ENCODE measurements around the gene SERHL2. TPM values are rescaled to one million over a fixed set of nuclear protein-coding genes. Genes with fewer than 3 reads are reported as not detected.
"Not testable (repeated sequence)": the region's sequence is repeated elsewhere in the genome, so short reads cannot be mapped to it uniquely, and the experiment has no call there.

Gene SERHL2
- total RNA-seq, 4 donors from 2014 or later, result 3.3 to 14.2 (median 10.8) TPM

- Histone ChIP-seq H3K27ac (peak overlapping the region in 2 of 4 donors; percentile 88 to 89), H3K27me3 (no peaks in the 10 kb centered on the region), H3K36me3 (peaks cover 0 to 8% (median 3%) of the 10 kb centered on the region in 3 donors), H3K4me3 (no peak overlapping the region), H3K9me3 (no peaks in the 10 kb centered on the region), H3K4me1 (peaks cover 0 to 27% (median 8%) of the 10 kb centered on the region in 4 donors)
- TF ChIP-seq, protein P1, sequence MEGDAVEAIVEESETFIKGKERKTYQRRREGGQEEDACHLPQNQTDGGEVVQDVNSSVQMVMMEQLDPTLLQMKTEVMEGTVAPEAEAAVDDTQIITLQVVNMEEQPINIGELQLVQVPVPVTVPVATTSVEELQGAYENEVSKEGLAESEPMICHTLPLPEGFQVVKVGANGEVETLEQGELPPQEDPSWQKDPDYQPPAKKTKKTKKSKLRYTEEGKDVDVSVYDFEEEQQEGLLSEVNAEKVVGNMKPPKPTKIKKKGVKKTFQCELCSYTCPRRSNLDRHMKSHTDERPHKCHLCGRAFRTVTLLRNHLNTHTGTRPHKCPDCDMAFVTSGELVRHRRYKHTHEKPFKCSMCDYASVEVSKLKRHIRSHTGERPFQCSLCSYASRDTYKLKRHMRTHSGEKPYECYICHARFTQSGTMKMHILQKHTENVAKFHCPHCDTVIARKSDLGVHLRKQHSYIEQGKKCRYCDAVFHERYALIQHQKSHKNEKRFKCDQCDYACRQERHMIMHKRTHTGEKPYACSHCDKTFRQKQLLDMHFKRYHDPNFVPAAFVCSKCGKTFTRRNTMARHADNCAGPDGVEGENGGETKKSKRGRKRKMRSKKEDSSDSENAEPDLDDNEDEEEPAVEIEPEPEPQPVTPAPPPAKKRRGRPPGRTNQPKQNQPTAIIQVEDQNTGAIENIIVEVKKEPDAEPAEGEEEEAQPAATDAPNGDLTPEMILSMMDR (IDR thresholded peaks at IDR 0.05), result no peak
- TF ChIP-seq POLR2A (IDR thresholded peaks at IDR 0.05) (no peak), EP300 (IDR thresholded peaks at IDR 0.05) (no peak)
- no peak for DNase-seq (ENCODE audit: low spot score in 2 of 2)
- 87 to 88% methylated on average over 9 of the region's 9 CpGs for WGBS, 2 donors
Measured at GRCh38 chr22:42521228-42521546, 32.6 kb upstream of the SERHL2 start.

DNA sequence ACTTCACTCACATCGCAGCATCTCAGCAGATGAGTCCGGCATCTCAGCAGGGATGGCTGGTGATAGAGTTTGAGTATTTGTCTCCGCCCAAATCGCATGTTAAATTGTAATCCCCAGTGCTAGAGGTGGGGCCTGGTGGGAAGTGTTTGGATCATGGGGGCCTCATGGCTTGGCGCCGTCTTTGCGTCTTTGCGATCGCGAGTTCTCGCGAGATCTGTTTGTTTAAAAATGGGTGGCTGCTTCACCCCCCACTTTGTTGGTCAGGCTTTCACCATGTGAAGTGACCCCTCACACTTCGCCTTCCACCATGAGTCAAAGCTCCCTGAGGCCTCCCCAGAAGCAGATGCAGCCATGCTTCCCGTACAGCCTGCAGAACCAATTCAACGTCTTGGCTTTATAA lies 31.2 kb upstream of the SERHL2 start:
- Histone ChIP-seq H3K36me3 (no peaks in the 10 kb centered on the region), H3K9me3 (no peaks in the 10 kb centered on the region), H3K4me3 (no peak overlapping the region), H3K4me1 (peaks cover 0 to 26% (median 8%) of the 10 kb centered on the region in 4 donors), H3K27me3 (no peaks in the 10 kb centered on the region), H3K27ac (no peak overlapping the region)
- no peak for DNase-seq (ENCODE audit: low spot score in 2 of 2)
- TF ChIP-seq POLR2A (IDR thresholded peaks at IDR 0.05), result no peak
- TF ChIP-seq, protein P1 (IDR thresholded peaks at IDR 0.05), result no peak
- TF ChIP-seq EP300 (IDR thresholded peaks at IDR 0.05), result no peak
- WGBS, 2 donors, result 96 to 97% methylated on average over 15 of the region's 15 CpGs

DNA sequence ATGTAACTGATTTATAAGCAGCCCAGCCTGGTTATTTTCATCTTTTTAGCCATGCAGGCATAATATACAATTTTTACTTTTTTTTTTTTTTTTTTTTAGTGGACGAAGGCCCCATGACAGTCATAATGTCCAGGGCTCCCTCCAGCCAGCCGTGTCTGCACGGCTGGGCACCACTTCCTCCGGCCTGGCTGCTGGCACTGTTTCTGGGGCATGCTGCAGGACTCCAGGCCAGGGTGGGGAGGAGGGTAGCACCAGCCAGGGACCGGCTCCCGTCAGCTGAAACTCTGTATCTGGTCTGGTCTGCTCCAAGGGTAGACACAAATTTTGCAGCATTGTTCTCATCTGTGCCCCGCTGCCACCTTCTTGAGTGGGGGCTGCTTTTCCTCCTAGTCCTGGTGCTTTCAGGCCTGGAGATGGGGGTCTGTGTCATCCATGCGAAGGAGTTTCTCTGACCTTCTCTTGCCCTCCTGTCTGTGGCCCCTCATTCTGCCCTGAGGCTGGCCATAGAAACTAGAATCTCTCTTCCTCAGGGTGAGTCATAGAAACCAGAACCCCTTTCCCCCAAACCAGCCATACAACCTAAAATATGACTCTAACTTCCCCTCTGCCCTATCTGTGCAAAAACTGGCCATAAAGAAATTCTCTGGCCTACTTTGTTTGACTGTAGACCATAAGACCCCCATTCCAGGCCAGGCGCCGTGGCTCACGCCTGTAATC lies 25.0 kb upstream of the SERHL2 start:
- H3K27ac ChIP-seq, result no peak overlapping the region
- no peaks in the 10 kb centered on the region for H3K27me3 ChIP-seq
- no peak for DNase-seq (ENCODE audit: low spot score in 2 of 2)
- H3K4me1 ChIP-seq, result peaks cover 0 to 6% (median 0%) of the 10 kb centered on the region in 4 donors
- TF ChIP-seq POLR2A (IDR thresholded peaks at IDR 0.05), result no peak
- TF ChIP-seq, protein P1 (IDR thresholded peaks at IDR 0.05), result no peak
- TF ChIP-seq EP300 (IDR thresholded peaks at IDR 0.05), result no peak
- 80 to 86% methylated on average over 11 of the region's 11 CpGs for WGBS, 2 donors
- no peaks in the 10 kb centered on the region for H3K9me3 ChIP-seq
- no peaks in the 10 kb centered on the region for H3K36me3 ChIP-seq
- no peak overlapping the region for H3K4me3 ChIP-seq

DNA sequence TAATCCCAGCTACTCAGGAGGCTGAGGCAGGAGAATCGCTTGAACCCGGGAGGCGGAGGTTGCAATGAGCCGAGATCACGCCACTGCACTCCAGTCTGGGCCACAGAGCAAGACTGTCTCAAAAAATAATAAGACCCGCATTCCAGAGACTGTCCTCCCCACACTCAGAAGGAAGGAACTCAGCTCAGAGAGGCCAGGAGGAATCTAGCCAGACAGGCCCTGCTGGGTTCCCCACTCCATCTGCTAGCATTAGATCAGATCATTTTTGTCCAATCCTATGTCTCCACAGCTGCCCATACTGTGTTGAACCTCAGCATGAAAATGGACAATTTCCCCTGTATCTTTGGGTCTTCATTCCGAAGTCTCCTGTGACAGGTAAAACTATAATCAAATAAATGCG lies 24.3 kb upstream of the SERHL2 start:
- 88 to 93% methylated on average over 8 of the region's 8 CpGs for WGBS, 2 donors
- not testable (repeated sequence) for DNase-seq (ENCODE audit: low spot score in 2 of 2); H3K27me3 ChIP-seq; H3K4me1 ChIP-seq; H3K36me3 ChIP-seq; H3K27ac ChIP-seq; H3K9me3 ChIP-seq; H3K4me3 ChIP-seq

- H3K36me3 ChIP-seq; H3K4me3 ChIP-seq; H3K27me3 ChIP-seq; H3K4me1 ChIP-seq; H3K27ac ChIP-seq; DNase-seq (ENCODE audit: low spot score in 2 of 2); H3K9me3 ChIP-seq: not testable (repeated sequence)
- WGBS, 2 donors, result 85 to 88% methylated on average over 24 of the region's 24 CpGs
Measured at GRCh38 chr22:42531401-42532084, 22.2 kb upstream of the SERHL2 start.

GRCh38 chr22:42533638-42533977 lies 20.1 kb upstream of the SERHL2 start:
- peak overlapping the region in 1 of 4 donors; percentile 31 for H3K4me3 ChIP-seq
- peak overlapping the region in 1 of 4 donors; percentile 73 for H3K27ac ChIP-seq
- no peaks in the 10 kb centered on the region for H3K27me3 ChIP-seq
- H3K4me1 ChIP-seq, result peaks cover 0 to 19% (median 3%) of the 10 kb centered on the region in 4 donors
- no peaks in the 10 kb centered on the region for H3K36me3 ChIP-seq
- no peaks in the 10 kb centered on the region for H3K9me3 ChIP-seq
- WGBS, 2 donors, result 93 to 94% methylated on average over 8 of the region's 8 CpGs
- no peak for DNase-seq (ENCODE audit: low spot score in 2 of 2)
- TF ChIP-seq EP300 (IDR thresholded peaks at IDR 0.05), result no peak
- TF ChIP-seq, protein P1 (IDR thresholded peaks at IDR 0.05), result no peak
- no peak for TF ChIP-seq POLR2A (IDR thresholded peaks at IDR 0.05)

DNA sequence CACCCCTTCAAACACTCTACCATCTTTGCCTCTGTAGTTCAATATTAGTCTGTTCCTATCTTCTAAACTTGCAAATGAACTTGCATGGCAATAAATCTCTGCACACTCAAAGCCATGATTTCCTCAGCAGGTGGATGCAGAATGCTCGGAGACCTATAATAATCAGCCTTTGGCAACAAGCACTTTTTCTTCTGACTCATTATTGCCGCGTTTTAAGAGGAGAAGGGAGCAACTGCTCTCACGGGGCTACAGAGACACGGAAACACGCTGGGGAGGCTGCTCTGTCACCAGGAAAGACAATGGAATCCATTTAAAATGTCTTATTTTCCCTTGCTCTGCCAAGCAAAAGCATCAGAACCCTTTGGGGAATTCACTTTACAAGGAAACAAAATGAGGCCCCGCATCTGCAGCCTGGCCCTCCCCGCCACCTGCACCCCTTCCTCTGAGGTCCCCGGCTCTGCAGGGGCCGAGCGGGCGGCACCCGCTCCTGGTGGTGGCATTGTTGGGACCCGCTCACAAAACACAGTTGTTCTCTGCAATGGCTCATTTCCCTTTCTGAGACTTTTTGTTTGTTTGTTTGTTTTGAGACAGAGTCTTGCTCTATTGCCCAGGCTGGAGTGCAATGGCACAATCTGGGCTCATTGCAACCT lies 18.5 kb upstream of the SERHL2 start:
- WGBS, 2 donors, result 50 to 69% methylated on average over 3 to 5 of the region's 14 CpGs
- peaks cover 0 to 19% (median 3%) of the 10 kb centered on the region in 4 donors for H3K4me1 ChIP-seq
- not testable (repeated sequence) for H3K9me3 ChIP-seq; H3K27ac ChIP-seq; H3K4me3 ChIP-seq; H3K36me3 ChIP-seq; H3K27me3 ChIP-seq; DNase-seq (ENCODE audit: low spot score in 2 of 2)

Data from tibial nerve (tissue), 4 donors.